ENCODE data around the gene HMG20B.
A peak's percentile ranks its signal among the peaks of the same experiment; 100 is the strongest.

HMG20B gene

DNA sequence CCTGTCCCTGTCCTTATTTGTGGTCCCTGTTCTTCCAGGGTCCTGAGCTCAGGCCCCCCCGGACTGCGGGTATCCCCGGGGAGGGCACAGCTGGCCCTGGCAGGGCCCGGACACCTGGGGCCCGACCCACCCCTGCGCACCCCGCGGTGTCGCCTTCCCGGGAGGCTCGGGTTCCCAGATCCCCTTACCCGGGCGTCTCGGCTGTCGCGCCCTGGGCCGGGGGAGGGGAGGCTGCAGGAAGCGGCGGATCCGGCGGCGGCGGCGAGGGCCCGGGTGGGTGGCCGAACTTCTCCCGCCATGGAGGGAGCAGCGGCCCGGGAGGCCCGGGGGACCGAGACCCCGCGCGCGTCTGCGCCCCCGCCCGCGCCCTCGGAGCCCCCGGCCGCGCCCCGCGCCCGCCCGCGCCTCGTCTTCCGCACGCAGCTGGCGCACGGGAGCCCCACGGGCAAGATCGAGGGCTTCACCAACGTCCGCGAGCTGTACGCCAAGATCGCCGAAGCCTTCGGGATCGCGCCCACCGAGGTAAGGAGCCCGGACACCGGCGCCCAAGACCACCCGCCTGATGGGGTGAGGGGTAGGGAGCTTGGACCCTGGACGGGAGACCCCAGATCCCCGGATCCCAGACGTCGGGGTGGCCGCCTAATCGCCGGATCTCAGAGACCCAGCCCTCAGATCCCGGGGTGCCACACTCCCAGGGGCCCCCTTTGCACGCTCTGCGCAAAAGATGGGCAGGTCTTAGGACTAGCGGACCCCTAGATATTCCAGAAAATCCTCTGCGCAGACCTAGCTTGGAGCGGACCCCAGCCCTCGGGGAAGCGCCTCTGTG lies 12.8 kb downstream of the HMG20B start, which contains the start of gene GIPC3:
Gene GIPC3 (plus strand): TSS at position 178 of the 826 bp plus-strand sequence. CDS start 120 bp downstream, at position 298.
- no peak for DNase-seq

DNA sequence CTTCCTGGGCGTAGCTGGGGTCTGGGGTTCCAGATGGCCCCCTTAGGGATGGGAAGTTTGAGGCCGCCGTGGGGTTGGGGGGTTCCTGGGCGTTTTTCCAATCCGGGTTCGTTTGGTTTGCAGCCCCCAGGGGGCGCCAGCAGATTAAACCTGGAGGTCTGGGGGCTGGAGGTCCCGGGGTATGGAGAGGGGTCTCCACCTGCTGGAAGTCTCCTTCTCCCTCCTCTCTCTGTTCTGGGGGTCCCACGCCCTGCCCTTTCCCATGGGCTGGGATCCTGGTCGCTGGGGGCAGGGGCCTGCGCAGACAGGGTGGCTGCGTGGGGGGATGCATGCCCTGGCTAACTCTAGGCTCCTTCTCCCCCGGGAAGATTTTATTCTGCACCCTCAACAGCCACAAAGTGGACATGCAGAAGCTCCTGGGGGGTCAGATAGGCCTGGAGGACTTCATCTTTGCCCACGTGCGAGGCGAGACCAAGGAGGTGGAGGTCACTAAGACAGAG lies 13.4 kb downstream of the HMG20B start:
- DNase-seq: peak; percentile 45 to 50

GRCh38 chr19:3586707-3587346 lies 14.1 kb downstream of the HMG20B start:
- DNase-seq: no peak

DNA sequence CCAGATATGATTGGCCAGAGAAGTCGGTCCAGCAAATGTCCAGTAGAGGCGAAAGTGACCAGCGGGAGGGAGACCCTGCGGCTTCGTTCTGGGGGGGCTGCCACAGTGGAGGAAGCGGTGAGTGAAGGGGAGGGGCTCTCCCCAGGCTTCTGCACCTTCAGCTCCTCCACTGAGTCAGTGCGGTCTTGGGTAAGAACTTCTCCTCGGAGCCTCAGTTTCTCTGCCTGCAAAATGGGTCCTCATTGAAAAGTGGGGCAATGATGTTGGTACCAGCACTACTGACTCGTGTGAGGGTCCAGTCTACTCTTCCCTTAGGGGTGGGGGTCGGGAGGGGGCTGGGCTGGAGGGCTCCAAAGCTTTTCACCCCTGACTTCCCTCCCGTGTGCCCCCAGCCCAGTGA lies 16.7 kb downstream of the HMG20B start:
- no peak for DNase-seq

- DNase-seq: no peak
These were observed 17.2 kb downstream of the HMG20B start for GRCh38 chr19:3589949-3590348.

DNA sequence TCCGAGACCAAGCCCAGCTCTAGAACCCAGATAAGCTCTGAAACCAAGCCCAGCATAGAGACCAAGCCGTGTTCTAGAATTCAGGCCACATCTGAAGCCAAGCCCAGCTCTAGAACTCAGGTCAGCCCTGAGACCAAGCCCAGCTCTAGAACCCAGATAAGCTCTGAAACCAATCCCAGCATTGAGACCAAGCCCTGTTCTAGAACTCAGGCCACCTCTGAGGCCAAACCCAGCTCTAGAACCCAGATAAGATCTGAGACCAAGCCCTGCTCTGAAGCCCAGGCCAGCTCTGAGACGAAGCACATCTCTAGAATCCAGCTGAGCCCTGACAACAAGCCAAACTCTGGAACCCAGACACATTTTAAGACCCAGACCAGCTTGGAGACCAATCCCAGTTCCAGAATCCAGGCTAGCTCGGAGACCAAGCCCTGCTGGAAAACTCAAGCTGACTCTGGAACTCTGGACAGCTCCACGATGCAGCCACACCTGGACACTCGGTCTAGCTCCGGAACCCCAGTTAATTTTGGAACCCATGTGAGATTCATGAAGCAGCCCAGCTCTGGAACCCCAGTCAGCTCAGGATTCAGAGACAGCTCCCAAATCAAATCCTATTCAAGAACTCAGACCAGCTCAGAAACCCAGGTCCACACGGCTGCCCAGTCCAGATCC lies 18.4 kb downstream of the HMG20B start:
- DNase-seq: no peak

DNA sequence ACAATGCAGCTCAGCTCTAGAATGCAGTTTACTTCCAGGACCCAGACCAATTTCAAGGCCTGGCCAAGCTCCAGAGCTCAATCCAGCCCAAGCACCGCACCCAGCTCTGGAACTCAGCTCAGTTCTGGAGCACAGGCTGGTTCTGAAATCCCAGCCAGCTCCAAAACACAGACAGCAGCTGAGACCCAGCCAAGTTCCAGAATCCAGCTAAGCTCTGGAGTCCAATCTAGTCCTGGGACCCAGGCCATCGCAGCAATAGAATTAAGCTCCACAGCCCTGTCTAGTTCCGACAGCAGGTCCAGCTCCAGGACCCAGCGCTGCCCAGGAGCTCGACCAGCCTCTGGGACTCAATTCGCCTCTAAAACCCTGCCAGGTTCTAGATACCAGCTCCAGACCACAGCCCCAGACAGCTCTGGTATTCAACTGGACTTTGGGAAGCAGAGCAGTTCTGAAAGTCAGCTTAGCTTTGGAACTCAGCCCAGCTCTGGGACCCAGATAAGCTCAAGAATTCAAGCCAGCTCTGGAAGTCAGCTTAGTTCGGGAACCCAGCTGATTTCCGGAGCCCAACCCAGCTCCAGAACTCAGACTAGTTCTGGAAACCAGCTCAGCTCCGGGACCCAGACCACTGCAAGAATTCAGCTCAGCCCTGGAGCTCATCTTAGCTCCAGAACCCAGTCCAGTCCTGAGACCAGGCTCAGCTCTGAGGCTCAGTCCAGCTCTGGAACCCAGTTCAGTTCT lies 19.3 kb downstream of the HMG20B start:
- no peak for DNase-seq

DNA sequence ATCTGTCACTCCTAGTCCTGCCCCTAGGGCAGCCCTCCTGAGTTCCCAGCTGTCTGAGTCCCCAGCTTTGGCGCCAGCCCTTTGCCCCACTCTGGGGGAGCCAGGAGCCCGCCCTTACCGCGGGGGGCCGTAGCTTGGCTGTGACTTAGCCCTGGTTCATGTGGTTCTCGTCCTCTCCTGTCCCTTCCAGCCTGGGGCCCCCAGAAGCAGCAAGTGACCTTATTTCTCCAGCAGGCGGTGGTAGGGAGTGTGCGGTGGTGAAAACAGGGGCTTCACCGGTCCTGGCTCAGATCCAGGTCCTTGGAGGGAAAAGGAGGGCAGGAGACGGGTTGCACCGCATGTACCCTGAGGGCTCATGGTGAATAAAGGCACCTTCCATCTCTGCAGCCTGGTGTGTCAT lies 20.4 kb downstream of the HMG20B start:
- no peak for DNase-seq

- no peak for DNase-seq
These were observed 22.8 kb downstream of the HMG20B start for GRCh38 chr19:3595521-3596061.

- DNase-seq: no peak
These were observed 27.0 kb downstream of the HMG20B start for GRCh38 chr19:3599776-3600187.

GRCh38 chr19:3601021-3601420 lies 28.3 kb downstream of the HMG20B start:
- no peak for DNase-seq

DNA sequence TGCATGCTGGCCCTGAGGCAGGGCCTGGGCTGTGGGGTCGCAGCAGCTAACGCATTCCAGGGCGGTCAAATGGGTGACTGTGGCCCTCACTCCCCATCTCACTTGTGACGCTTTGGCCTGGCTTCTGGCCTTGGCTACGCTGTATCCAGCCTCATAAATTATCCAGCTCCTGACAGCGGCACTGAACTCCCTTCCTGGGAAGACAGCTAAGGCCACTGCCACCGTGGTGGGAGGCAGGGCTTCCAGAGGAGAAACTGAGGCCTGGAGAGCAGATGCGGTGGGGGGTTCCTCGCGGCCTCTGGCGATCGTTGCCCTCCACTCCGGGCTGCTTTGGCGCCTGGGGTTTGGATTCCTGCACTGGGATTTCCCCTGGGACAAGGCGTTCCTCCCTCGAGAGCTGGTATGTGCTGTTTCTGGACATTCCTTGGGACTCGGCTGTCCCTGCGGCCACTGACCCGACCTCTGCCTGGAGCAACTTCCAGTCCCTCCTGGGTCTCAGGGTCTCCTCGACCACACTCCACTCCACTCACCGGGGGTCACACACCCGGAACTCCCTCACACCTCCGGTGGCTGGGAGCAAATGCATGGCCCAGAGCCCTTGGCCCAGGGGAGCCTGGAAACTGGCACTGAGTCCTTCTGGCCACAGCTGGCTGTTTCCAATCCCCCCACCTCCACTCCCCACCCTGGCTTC lies 30.5 kb downstream of the HMG20B start:
- no peak for DNase-seq

- no peak for DNase-seq
These were observed 31.7 kb downstream of the HMG20B start for GRCh38 chr19:3604227-3604986.

DNA sequence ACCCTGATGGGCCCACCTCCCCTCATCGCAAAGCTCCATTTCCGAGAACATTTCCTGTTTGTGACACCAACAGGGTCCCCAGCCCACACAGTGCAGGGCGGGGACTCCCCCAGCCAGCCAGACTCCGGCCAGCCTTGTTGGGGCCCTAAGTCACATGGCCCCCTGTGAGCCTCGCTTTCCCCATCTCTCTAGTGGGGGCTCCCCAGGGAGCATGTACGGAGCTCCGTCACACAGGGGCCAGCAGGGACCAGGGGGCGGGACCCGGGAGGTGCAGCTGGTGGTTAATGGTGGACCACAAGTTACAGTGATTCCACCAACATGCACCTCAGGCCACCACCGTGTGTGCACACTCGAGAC lies 32.2 kb downstream of the HMG20B start:
- no peak for DNase-seq

- DNase-seq: no peak
These were observed 32.6 kb downstream of the HMG20B start for GRCh38 chr19:3605361-3605760.

DNA sequence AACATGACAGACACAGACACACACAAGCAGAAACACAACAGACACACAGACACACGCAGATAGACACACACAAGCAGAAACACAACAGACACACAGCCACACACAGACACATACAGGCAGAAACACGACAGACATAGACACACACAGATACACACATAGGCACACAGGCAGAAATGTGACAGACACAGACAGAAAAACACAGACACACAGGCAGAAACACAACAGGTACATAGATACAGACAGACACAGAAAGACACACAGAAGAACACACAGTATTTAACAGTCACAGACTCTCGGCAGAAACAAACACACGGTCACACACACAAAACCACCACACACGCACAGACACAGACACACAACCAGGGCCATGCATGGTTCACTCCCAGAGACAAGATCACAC lies 33.0 kb downstream of the HMG20B start:
- no peak for DNase-seq

GRCh38 chr19:3606174-3606689 lies 33.5 kb downstream of the HMG20B start:
- no peak for DNase-seq

GRCh38 chr19:3606690-3607289 lies 34.0 kb downstream of the HMG20B start, which contains the start of gene TBXA2R:
Gene TBXA2R, minus strand, starts transcription at chr19:3606875. Its CDS starts 6,241 bp downstream, at chr19:3600634.
- peak; percentile 44 to 51 for DNase-seq

DNA sequence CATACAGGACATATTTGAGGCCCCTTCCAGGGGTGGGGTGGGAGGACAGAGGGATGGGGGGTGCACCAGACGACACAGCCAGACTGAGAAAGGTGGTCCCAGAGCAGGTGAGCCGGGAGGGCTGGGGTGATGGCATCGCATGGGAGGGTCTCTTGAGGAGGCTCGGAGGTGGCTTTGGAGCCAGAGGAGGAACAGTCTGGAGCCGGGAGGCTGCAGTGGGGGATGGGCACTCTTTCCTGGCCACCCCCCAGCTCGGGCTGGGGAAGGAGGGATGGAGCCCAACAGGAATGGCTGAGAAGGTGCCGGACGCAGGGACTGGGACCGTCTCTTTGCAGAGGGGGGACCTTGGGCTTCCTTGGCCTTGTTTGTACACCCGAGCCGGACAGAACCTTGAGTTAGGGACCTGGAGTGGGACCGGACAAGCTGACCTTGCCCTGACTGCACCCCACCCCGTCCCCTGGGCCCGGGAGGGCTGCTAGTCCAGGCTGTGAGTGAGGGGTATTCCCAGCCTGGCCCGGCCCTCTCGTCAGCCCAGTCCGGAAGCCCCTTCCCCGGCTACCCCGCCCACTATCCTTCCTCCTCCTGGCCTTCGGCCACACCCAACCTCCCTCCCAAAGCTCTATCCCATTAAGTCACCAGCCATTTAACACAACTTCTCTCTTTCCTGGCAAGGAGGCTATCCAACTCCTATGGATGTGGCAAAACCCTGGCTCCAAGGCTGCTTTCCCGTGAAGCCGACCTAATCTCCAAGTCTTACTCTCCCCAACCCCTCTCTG lies 34.7 kb downstream of the HMG20B start:
- no peak for DNase-seq
